HG02973 (cell line): ENCODE results near the gene C1orf232.

Experiments
- ATAC-seq: cut with Tn5 transposase; IDR thresholded peaks from one replicate; pipeline ENCODE4 v1.9.1; 2021; ENCODE audit warnings: moderate library complexity; ENCODE audit not compliant: unreplicated experiment

C1orf232 gene

DNA sequence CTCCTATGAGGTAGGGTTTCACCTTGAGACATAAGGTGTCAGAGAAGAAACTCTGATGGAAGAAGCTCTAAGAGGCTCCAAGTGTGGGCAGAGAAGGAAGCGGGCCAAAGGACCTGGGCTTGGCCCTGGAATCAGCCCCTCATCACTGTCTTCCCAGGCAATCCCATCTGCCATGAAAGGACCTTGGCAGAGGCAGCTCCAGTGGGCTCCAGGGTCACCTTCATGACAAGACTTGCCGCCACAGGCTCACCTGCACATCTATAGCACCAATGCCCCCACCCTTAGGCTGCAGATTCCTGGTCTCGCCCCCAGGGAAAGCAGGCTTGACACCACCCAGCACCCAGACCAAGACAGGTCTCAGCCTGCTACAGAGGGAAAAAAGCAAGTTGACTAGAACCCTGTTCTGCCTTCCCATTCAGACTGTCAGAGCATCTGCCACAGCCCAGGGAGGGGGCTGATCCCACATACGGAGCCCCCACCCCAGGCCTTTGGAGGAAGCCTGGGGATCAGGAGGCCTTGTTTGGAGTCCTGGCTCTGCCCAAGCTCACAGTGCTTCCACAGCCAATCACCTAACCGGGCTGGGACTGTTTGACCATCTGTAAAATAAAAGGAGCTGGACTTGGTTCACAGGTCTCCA is 10.4 kb downstream of the C1orf232 start:
- no peak for ATAC-seq

DNA sequence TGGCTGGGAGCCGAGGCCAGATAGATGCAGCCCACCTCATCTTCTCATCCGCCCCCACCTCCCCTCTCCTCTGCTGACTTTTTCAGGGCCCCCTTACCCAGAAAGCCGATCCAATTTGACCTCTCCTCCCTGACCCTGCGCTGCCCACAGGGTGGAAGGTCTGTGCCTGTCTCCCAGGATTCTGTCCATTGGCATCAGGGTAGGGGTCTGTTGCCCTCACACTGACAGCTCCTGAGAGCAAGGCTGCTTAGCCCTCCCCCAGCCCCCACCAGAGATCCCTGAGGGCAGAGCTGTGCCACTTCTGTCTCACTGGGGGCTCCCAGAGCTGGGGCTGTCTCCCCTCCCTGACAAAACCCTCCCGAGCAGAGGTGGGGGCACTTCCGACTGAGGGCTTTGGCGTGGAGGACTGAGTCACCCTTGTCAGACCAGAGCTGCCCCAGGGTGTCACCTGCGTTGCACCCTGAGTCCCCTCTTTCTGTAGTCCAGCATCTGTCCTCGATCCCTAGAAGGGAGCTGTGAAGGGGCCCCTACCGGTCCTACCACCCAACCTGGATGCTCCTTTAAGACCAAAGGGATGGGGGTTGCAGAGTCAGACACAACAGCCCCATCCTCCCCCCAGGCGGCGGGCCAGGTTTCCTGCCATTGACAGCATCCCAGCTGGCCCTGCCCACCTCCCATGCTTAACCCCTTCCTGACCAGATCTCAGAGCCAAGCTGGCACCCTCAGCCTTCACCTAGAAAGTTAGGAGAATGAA is 12.3 kb downstream of the C1orf232 start:
- no peak for ATAC-seq

DNA sequence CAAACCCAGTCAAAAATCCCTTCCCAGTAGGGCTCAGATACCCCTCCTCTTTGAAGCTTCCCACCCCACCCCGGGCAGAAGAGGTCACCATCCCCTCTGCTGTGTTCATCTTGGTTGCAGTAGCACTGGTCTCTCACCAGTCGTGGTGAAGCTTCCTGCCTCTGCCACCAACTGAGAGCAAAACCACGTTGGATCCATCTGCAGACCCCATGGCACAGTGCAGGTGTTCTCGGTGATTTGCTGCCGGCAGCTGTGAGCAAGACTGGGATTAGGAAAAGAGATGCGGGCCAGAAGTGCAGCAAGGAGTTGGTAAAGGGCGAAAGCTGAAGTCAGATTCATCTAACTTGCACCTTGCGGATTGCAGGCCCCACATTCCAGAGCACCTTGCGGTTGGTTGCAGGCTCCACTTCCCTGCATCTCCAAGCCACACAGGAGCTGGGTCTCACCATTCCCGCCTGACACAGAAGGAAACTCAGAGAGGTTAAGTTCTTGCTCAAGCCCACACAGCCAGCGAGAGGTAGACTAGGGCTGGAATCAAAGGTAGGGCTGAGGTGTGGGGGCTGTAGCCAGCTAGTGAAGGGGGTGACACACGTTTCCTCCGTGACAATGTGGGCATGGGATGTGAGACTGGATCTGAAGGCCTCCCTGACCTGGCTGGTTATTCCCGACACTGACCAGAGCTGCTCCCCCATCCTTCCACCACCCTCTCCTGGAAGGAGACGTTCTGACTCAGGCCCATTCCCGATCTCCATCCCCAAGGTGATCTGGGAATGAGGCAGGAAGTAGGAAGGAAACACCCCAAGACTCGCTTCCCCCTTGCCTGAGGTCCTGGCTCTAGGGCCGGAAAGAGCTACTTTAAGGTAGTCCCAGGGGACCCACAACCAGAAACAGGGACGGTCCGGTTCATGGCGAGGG is 13.1 kb downstream of the C1orf232 start:
- no peak for ATAC-seq

DNA sequence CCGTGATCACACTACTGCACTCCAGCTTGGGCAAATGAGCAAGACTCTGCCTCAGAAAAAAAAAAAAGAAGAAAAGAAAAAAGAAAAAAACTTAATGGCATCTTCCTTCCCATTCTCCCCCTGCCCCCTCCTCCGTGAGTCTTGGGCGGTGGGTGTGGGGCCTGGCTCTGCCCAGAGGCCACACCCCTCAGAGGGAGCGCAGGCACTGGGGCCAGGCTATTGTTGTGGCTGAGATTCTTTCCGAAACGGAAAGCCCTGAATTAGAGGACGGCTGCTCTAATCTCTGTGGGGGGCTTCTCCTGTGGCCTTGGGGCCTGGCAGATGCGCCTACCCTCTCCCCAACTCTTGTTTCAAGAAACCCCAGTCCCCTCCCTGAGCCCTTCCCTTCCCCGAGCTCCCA is 14.0 kb downstream of the C1orf232 start:
- no peak for ATAC-seq

DNA sequence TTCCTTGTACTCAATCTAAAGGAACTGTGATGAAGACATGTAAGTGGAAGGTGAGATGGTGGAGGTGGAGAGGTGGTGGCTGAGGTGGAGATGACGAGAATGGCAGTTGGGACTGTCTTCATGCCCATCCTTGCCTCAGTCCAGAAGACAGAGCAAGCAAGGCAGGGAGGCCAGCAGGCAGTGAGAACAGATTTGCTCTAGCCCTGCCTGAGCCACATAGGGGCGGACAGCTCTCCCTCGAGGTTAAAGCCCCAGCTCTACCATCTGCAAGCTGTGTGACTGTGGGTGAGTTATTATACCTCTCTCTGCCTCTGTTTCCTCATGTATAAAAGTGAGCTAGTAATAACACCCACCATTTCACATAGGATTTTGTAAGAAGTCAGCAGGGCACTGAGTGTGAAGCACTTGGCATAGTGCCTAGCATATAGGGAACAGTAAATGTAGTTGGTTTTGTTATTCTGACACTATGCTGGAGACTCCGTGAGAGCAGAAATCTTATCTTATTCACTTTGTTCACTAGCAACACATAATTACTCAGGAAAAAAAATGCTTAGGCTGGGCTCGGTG is 14.7 kb downstream of the C1orf232 start:
- ATAC-seq, result no peak

DNA sequence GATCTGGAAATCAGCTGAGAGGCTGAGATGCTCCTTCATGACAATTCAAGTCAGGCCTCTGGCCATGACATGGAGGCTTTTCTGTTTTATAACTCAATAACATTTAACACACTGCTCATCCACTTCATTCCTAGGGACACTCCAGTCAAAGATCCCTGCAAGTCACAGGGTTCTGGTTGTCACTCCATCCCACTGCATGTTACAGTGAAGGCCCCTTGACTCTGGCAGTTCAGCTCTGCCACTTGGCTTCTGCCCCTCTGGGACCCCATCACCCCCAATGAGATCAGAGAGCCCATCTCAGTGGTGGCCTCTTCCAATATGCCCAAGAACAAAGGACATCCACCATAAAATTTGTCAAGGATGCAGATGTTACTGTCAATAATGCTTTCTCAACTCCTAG is 19.9 kb downstream of the C1orf232 start:
- ATAC-seq, result no peak

DNA sequence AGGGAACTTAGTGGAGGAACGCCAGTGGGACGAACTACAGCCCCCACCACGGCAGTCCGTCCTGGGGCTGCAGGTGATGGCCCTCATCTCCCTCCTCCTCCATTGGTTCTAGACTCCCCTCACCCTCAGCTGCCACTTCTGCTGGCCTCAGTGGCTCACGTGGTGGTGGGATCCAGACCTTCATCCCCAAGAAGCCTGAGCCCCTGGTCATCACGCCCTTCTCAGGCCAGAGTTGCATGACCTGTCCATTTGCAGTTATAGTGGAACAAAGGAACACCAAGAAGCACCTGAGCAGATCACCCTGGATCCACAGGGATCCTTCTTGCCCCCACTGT is 22.8 kb downstream of the C1orf232 start:
- ATAC-seq, result no peak

DNA sequence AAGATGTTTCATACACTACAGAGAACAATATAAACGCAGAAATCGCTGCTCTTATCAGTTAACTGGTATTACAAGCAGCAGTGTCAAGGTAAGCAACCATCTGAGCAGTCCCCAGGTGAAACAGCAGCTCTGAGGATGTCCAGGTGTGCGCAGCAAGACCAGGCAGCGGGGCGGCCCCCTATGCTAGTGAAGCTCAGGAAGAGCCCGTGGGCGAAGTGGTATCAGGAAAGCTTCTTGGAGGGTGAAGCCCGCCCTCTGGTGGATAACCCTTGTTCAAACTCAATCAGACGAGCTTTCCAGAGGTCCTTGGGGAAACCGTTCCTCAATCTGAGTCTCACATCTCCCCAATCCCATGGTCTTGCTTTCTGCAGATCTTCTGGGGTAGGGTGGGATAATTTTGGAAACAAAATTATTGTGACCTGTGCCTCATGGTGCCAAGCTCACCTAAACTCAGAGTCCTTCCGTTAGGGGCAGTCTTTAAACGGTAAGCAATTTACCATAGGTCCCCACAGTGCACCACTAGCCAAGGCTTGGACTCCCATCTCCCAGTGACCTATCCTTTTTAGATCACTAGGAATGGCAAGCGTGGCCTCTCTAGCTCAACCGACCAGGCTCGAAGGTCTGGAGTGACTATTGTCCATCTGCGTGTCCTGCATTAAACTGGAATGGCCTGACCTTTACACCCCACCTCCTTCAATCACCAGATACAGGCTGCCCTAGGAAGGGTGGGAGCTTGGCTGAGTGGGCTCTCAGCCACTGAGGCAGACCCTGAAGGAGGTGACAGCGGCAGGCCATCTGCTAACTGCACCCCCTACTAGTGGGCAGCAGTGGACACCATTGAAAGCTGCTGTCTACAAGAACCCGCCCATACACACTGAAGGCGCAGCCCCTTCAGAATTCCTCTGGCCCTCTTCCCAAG is 23.5 kb downstream of the C1orf232 start:
- ATAC-seq, result peak; percentile 56

DNA sequence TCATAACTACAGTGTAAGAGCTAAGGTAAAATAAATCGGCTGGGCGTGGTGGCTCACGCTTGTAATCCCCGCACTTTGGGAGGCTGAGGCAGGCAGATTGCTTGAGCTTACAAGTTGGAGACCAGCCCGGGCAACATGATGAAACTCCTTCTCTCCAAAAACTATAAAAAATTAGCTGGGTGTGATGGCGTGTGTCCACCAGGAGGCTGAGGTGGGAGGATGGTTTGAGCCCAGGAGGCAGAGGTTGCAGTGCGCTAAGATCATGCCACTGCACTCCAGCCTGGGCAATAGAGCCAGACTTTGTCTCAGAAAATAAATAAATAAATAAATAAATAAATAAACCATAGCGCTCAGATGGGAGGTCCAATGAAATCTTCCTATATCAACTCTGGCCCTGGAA is 26.6 kb downstream of the C1orf232 start:
- no peak for ATAC-seq

DNA sequence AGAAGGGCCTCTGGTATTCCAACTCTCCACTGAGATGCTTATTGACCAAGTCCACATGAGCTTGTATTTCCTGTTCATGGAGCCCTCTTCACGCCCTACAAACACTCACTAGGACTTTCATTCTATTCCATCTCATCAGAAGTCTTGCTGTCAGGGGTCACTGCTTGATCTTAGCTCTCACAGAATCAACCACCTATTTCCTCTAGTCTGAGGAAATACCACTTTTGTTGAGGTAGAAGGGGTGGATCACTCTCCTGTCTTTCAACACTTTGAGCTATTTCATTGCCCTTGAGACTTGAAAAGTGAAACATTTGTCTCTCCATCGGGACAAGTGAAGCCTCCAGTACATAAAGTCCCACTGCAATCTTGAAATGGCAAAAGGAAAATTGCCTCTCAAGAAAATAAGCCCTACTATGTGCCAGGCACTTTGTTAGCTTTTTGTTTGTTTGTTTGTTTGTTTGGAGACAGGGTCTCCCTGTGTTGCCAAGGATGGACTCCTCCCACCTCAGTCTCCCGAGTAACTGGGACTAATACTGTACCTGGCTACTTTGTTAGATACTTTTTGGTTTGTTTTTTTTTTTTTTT is 29.7 kb downstream of the C1orf232 start:
- no peak for ATAC-seq

DNA sequence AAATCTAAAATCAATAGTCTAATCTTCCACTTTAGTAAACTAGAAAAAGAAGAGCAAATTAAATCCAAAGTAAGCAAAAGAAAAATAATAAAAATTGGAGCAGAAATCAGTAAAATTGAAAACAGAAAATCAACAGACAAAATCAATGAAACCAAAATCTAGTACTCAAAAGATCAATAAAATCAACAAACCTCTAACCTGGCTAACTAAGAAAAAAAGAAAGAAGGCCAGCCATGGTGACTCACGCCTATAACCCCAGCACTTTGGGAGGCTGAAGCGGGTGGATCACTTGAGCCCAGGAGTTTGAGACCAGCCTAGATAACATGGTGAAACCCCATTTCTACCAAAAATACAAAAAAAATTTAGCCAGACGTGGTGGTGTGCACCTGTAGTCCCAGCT is 34.3 kb downstream of the C1orf232 start:
- no peak for ATAC-seq

DNA sequence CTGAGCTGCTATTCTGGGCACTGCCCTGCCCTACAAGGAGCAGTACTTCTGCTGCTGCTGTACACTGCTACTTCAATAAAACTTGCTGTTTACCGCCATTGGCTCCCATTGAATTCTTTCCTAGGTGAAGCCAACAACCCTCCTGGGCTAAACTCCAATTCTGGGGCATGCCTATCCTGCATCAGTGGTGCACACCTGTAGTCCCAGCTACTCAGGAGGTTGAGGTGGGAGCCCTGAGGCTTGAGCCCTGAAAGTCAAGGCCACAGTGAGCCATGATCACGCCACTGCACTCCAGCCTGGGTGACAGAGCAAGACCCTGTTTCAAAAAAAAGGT is 36.0 kb downstream of the C1orf232 start:
- no peak for ATAC-seq

DNA sequence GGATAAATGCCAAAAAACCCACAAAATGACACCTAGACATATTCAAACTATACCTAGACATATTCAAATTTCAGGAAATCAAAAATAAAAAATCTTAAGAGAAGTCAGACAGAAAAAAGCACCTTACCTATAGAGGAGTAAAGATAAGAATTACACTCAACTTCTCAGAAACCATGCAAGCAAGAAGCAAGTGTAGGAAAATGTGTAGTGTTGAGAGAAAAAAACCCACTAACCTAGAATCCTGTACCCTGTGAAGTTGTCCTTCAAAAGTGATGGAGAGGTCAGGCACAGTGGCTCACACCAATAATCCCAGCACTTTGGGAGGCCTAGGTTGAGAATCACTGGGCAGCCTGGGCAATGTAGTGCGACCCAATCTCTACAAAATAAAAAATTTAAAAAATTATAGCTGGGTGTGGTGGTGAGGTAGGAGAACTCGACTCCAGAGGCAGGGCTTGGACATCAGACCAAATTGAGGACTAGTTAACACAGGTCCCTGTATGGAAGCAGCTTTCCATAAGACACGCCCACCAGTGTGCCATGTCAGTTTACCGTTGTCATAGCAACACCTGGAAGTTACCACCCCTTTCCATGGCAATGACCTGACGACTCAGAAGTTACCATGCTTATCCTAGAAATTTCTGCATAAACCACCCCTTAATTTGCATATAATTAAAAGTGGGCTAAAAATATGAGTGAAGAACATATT is 36.5 kb downstream of the C1orf232 start:
- ATAC-seq, result no peak

DNA sequence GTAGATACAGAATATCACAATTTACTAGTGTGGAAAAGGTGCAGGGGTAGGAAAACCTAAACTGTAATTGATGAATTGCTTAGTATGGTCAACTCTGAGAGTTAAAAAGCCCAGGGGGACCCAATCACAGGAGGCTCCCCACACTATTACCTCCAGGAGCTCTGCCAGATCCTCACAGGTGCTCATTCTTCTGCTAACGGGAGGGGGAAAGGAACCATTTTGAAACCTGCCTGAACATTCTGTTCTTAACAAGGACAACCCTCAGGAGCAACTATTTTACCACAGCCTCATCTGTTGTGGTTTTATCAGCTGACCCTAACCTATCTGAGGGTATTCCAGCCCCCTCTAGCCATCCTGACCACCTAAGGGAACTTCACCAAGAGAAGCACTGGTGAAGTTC is 38.1 kb downstream of the C1orf232 start:
- ATAC-seq, result no peak

DNA sequence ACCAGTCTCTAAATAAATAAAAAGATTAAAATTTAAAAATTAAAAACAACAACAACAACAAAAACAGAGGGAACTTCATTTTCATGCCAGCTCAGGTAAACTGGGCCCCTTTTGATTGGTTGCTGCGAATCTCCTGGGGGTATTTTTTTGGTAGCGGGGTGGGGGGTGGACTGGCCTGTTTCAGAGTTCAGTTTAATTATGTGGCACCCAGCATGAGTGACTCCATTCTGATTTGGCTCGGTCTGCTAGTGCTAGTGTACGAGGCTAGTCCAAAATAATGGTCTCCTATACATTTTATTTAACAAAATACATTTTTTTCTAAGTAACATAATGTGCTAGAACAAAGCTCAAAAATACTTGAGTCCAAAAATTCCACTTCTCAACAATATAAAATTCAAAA is 39.0 kb downstream of the C1orf232 start:
- no peak for ATAC-seq

DNA sequence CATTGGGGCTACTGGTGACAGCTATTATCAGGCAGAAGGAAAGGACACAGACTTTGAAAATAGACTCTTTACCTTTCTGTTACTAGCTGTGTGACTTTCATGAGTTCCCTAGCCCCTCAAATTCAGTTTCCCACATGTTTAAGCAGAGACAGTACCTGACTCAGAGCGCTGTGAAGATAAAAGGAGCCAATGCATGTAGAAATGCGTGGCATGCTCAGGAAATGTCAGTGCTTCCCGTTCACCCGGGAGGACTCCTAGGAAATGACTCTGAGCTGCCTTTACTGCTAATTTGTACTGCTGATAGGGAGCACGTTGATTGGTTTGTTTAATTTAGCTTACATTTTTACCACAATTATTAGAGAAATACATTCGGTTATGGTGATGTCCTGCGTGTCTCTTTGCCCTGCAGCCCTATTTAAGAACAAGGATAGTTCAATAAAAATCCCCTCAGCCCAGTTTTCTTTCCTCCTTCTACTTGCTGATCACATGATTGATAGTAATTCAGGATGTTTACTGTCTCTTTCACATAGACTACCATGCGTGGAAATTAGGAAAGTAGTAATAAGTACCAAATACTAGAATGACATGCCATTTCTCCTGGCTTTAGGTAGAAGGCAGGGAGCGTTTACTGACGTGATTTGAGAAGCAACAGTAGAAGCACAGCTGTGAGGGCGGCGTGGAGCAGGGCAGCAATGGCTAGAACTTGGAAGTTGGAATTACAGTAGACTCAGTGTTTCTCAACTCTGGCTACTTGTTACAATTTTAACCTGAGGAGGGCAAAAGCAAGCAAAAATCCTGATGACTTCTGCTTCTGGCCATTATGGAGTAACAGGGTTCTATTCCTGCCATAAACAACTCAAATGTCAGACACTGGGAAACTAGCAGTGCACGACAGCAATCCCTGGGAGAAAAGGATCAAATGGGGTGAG is 41.3 kb downstream of the C1orf232 start:
- ATAC-seq, result no peak

DNA sequence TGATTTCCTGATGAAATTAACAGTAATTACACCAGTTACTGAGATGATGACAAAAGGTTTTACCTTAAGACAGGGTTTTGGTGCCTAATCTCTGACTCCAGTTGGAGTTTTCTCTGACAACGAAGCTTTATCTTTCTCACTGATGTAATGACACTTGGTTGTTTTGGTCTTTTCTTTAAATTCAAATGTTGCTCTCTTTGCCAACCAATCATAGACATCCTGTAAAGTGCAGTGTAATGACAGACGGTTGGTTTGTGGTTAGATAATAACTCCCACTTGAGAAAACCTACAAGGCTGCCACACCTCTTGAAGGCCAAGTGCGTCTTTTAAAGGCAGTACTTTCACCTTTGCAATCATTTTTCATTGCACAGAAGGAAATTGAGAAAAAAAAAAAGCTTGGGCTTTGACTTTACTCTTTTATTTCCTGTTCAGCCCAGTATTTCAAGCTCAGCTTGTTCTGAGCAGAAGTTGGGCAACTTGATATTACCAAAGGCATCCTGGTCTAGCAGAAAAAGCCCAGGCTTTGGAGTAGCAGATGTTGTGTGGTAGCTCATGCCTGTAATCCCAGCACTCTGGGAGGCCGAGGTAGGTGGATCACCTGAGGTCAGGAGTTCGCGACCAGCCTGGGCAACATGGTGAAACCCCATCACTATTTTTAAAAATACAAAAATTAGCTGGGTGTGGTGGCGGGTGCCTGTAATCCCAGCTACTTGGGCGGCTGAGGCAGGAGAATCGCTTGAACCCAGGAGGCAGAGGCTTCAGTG is 42.3 kb downstream of the C1orf232 start:
- peak; percentile 67 for ATAC-seq

DNA sequence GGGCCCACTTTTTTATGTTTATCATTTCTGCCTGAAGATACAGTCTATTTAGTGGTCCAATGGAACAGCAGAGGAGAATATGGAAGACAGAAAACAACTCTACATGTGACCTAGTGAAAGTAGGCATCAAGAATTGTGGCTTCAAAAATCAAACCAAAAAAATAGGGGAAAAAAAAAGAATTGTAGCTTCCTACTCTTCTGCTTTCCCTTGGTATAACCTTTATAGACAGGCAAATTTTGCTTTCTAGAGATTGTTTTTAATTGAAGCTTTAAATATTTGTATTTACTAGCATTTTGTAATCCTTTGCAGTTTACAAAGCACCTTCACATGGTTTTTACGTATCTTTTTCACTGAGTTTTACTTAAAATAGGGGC is 42.8 kb downstream of the C1orf232 start:
- ATAC-seq, result peak; percentile 3
